HEK293T (cell line): ENCODE data around the gene OSBPL8.

Experiments
- ARNT ChIP-seq: fragments of 450-650 bp; IDR thresholded peaks from 2 replicates; pipeline ENCODE4 v1.6.1; 2017; ENCODE audit warnings: mild to moderate bottlenecking
- BHLHE40 ChIP-seq: fragments of 450-650 bp; IDR thresholded peaks from 2 replicates; pipeline ENCODE4 v1.6.1; 2016; ENCODE audit warnings: mild to moderate bottlenecking, moderate library complexity, borderline replicate concordance
- CTBP1 ChIP-seq: fragments of 450-650 bp; IDR thresholded peaks from 2 replicates; pipeline ENCODE4 v1.6.1; 2016; ENCODE audit warnings: borderline replicate concordance
- FOXA1 ChIP-seq: fragments of 450-650 bp; IDR thresholded peaks from 2 replicates; pipeline ENCODE4 v1.6.1; 2016; ENCODE audit warnings: mild to moderate bottlenecking
- HDGF ChIP-seq: fragments of 450-650 bp; IDR thresholded peaks from 2 replicates; pipeline ENCODE4 v1.6.1; 2017; ENCODE audit warnings: antibody characterized with exemption, borderline replicate concordance
- NFRKB ChIP-seq: fragments of 450-650 bp; IDR thresholded peaks from 2 replicates; pipeline ENCODE4 v1.6.1; 2016; ENCODE audit warnings: mild to moderate bottlenecking, moderate library complexity
- PKNOX1 ChIP-seq: fragments of 450-650 bp; IDR thresholded peaks from 2 replicates; pipeline ENCODE4 v1.6.1; 2016
- SUZ12 ChIP-seq: fragments of 450-650 bp; IDR thresholded peaks from 2 replicates; pipeline ENCODE4 v1.6.1; 2016; ENCODE audit warnings: mild to moderate bottlenecking
- ZNF384 ChIP-seq: fragments of 450-650 bp; IDR thresholded peaks from 2 replicates; pipeline ENCODE4 v1.6.1; 2016

DNA sequence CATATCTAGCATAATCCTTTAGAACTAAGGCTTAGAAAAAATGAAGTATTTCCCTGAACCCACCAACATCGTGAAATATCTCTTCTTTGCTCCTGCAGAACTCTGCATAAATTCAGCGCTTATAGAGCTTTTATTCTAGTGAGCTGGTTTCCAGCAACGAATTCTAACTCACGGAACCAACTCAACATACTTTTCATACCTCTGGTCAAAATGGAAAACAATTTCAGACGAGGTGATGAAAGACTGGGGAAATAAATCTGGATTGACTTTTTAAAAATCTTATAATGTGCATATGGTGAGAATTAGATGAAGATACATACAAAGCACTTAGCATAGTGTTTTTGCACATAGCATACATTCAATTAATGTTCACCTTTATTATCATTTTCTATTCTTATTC, 148.8 kb downstream of the OSBPL8 start:
- TF ChIP-seq SUZ12 (no peak), CTBP1 (no peak), HDGF (no peak), NFRKB (no peak), ZNF384 (no peak), BHLHE40 (no peak), FOXA1 (no peak), ARNT (no peak), PKNOX1 (no peak)
